Head of caudate nucleus (tissue), 42 donors: Measurements from ENCODE around the gene MICB.
"Not testable (repeated sequence)": the region's sequence is repeated elsewhere in the genome, so short reads cannot be mapped to it uniquely, and the experiment has no call there.

ENCODE experiments used
- DNase-seq, 42 donors: peaks; one replicate each; pipeline versions ENCODE4 v3.0.0 to v3.0.0-alpha.2; 2020 to 2021; ENCODE audit warnings: mixed read lengths in 7 of 42
- intact Hi-C: fragments of 100-400 bp; cut with DNase I; formaldehyde crosslinking; loops from one replicate; pipeline ENCODE4 v1.15.0; 2022

Gene MICB

GRCh38 chr6:31493875-31494694, 3.9 kb upstream of the MICB start:
- intact Hi-C loops: loop anchor here (5.0 kb wide), 1 partner anchor 48 kb away; the partner anchor contains the start of gene DDX39B

GRCh38 chr6:31495580-31495979, 2.4 kb upstream of the MICB start:
- DNase-seq: no peak
- intact Hi-C loops: no loop called here

More at GRCh38 chr6:31493875-31494694, 3.9 kb upstream of the MICB start:
- DNase-seq: peak; percentile 32 to 85 (median 70)

GRCh38 chr6:31496826-31497225, 1.1 kb upstream of the MICB start:
- intact Hi-C loops: not testable (repeated sequence)

GRCh38 chr6:31498748-31499147, 803 bp downstream of the MICB start:
- DNase-seq: no peak
- intact Hi-C loops: no loop called here

More at GRCh38 chr6:31496826-31497225, 1.1 kb upstream of the MICB start:
- DNase-seq: peak in 1 of 42 donors; percentile 32

- intact Hi-C loops, DNase-seq: not testable (repeated sequence)
Observed at GRCh38 chr6:31499648-31500047, 1.7 kb downstream of the MICB start.

GRCh38 chr6:31502586-31502985, 4.6 kb downstream of the MICB start:
- no peak for DNase-seq
- intact Hi-C loops: no loop called here

GRCh38 chr6:31509036-31509435, 11.1 kb downstream of the MICB start:
- intact Hi-C loops, DNase-seq: not testable (repeated sequence)

GRCh38 chr6:31510007-31510406, 12.1 kb downstream of the MICB start:
- intact Hi-C loops: no loop called here
- no peak for DNase-seq

- DNase-seq: no peak
- intact Hi-C loops: no loop called here
Observed at GRCh38 chr6:31513456-31514165, 15.7 kb downstream of the MICB start.

GRCh38 chr6:31521835-31522234, 23.9 kb downstream of the MICB start:
- intact Hi-C loops: no loop called here
- no peak for DNase-seq

- no peak for DNase-seq
- intact Hi-C loops: no loop called here
Observed at GRCh38 chr6:31525553-31525931, 27.6 kb downstream of the MICB start.

- DNase-seq: no peak
- intact Hi-C loops: no loop called here
Observed at GRCh38 chr6:31525932-31526591, 28.1 kb downstream of the MICB start.

- intact Hi-C loops: no loop called here
- no peak for DNase-seq
Observed at GRCh38 chr6:31528307-31528777, 30.4 kb downstream of the MICB start.

GRCh38 chr6:31528821-31529328, 30.9 kb downstream of the MICB start, which contains the start of gene MCCD1:
MCCD1 (plus strand) TSS chr6:31528962; CDS start chr6:31529015, 53 bp downstream.
- DNase-seq: no peak
- intact Hi-C loops: no loop called here

GRCh38 chr6:31529329-31530150, 31.6 kb downstream of the MICB start:
- intact Hi-C loops: no loop called here
- DNase-seq: no peak

- intact Hi-C loops: no loop called here
- DNase-seq: no peak
Observed at GRCh38 chr6:31530659-31531058, 32.7 kb downstream of the MICB start.

- intact Hi-C loops: no loop called here
Observed at GRCh38 chr6:31531162-31531561, 33.2 kb downstream of the MICB start.

GRCh38 chr6:31531771-31532643, 34.1 kb downstream of the MICB start:
- intact Hi-C loops: no loop called here
- no peak for DNase-seq

More at GRCh38 chr6:31531162-31531561, 33.2 kb downstream of the MICB start:
- DNase-seq: no peak
